NCI-H1048 (cell line): ENCODE results near the gene LY86.
A peak's percentile ranks its signal among the peaks of the same experiment; 100 is the strongest.
"Not testable (repeated sequence)": the region's sequence is repeated elsewhere in the genome, so short reads cannot be mapped to it uniquely, and the experiment has no call there.

Experiments
- DNase-seq: peaks from one replicate; lab custom pipeline; 2025; lab: John Stamatoyannopoulos, UW

Gene LY86

GRCh38 chr6:6654599-6655575, 66.4 kb downstream of the LY86 start:
- DNase-seq = no peak

GRCh38 chr6:6655805-6656251, 67.3 kb downstream of the LY86 start:
- no peak for DNase-seq

- no peak for DNase-seq
Measured at GRCh38 chr6:6656287-6656686, 67.8 kb downstream of the LY86 start.

GRCh38 chr6:6657085-6657819, 68.7 kb downstream of the LY86 start:
- DNase-seq = no peak

- DNase-seq = no peak
Measured at GRCh38 chr6:6657820-6658217, 69.3 kb downstream of the LY86 start.

- DNase-seq = no peak
Measured at GRCh38 chr6:6659600-6660327, 71.2 kb downstream of the LY86 start.

- no peak for DNase-seq
Measured at GRCh38 chr6:6660339-6661045, 72.0 kb downstream of the LY86 start.

- DNase-seq = no peak
Measured at GRCh38 chr6:6661191-6661590, 72.7 kb downstream of the LY86 start.

GRCh38 chr6:6661684-6662083, 73.2 kb downstream of the LY86 start:
- DNase-seq = no peak

GRCh38 chr6:6663421-6664135, 75.1 kb downstream of the LY86 start:
- no peak for DNase-seq

- DNase-seq = no peak
Measured at GRCh38 chr6:6665555-6666243, 77.2 kb downstream of the LY86 start.

- not testable (repeated sequence) for DNase-seq
Measured at GRCh38 chr6:6670150-6670549, 81.6 kb downstream of the LY86 start.

GRCh38 chr6:6674872-6675271, 86.4 kb downstream of the LY86 start:
- no peak for DNase-seq

- peak; percentile 53 for DNase-seq
Measured at GRCh38 chr6:6676910-6677441, 88.5 kb downstream of the LY86 start.

- no peak for DNase-seq
Measured at GRCh38 chr6:6678185-6678671, 89.7 kb downstream of the LY86 start.

GRCh38 chr6:6678811-6679210, 90.3 kb downstream of the LY86 start:
- no peak for DNase-seq

- no peak for DNase-seq
Measured at GRCh38 chr6:6679633-6680032, 91.1 kb downstream of the LY86 start.

- no peak for DNase-seq
Measured at GRCh38 chr6:6680526-6680925, 92.0 kb downstream of the LY86 start.

- DNase-seq = no peak
Measured at GRCh38 chr6:6681075-6681849, 92.7 kb downstream of the LY86 start.
